ENCODE data around the gene SHC2.
A peak's percentile ranks its signal among the peaks of the same experiment; 100 is the strongest.
"Not testable (repeated sequence)": the region's sequence is repeated elsewhere in the genome, so short reads cannot be mapped to it uniquely, and the experiment has no call there.

SHC2 gene

GRCh38 chr19:413756-414420 lies 46.9 kb downstream of the SHC2 start:
- H3K27ac ChIP-seq (ENCODE audit: low read depth, low read length), result no peak overlapping the region
- H3K36me3 ChIP-seq (ENCODE audit: insufficient read depth, low read length), result no peaks in the 10 kb centered on the region
- H3K27me3 ChIP-seq (ENCODE audit: insufficient read depth, low read length), result peaks cover 14% of the 10 kb centered on the region
- no peak overlapping the region for H3K4me3 ChIP-seq (ENCODE audit: low read length)
- no peaks in the 10 kb centered on the region for H3K9me3 ChIP-seq (ENCODE audit: insufficient read depth, low read depth, low read length)
- H3K4me1 ChIP-seq (ENCODE audit: insufficient read depth, low read length), result peaks cover 32% of the 10 kb centered on the region
- WGBS, result 92% methylated on average over 15 of the region's 15 CpGs
- no peak overlapping the region for H3K9ac ChIP-seq (ENCODE audit: low read depth, low read length)

- peaks cover 28% of the 10 kb centered on the region for H3K4me1 ChIP-seq (ENCODE audit: insufficient read depth, low read length)
- no peaks in the 10 kb centered on the region for H3K36me3 ChIP-seq (ENCODE audit: insufficient read depth, low read length)
- peaks cover 14% of the 10 kb centered on the region for H3K27me3 ChIP-seq (ENCODE audit: insufficient read depth, low read length)
- H3K4me3 ChIP-seq (ENCODE audit: low read length), result no peak overlapping the region
- H3K9me3 ChIP-seq (ENCODE audit: insufficient read depth, low read depth, low read length), result no peaks in the 10 kb centered on the region
- H3K27ac ChIP-seq (ENCODE audit: low read depth, low read length), result no peak overlapping the region
- no peak overlapping the region for H3K9ac ChIP-seq (ENCODE audit: low read depth, low read length)
- WGBS, result 62% methylated on average over 35 of the region's 36 CpGs
Measured at GRCh38 chr19:412356-413355, 48.2 kb downstream of the SHC2 start.

GRCh38 chr19:411723-412355 lies 49.0 kb downstream of the SHC2 start:
- Histone ChIP-seq H3K27ac (ENCODE audit: low read depth, low read length) (no peak overlapping the region), H3K36me3 (ENCODE audit: insufficient read depth, low read length) (no peaks in the 10 kb centered on the region), H3K9ac (ENCODE audit: low read depth, low read length) (no peak overlapping the region), H3K4me3 (ENCODE audit: low read length) (no peak overlapping the region), H3K4me1 (ENCODE audit: insufficient read depth, low read length) (peaks cover 20% of the 10 kb centered on the region), H3K27me3 (ENCODE audit: insufficient read depth, low read length) (peaks cover 14% of the 10 kb centered on the region), H3K9me3 (ENCODE audit: insufficient read depth, low read depth, low read length) (no peaks in the 10 kb centered on the region)
- 76% methylated on average over 13 of the region's 13 CpGs for WGBS

- not testable (repeated sequence) for H3K9ac ChIP-seq (ENCODE audit: low read depth, low read length); H3K27ac ChIP-seq (ENCODE audit: low read depth, low read length); H3K4me3 ChIP-seq (ENCODE audit: low read length); H3K9me3 ChIP-seq (ENCODE audit: insufficient read depth, low read depth, low read length); H3K36me3 ChIP-seq (ENCODE audit: insufficient read depth, low read length)
- H3K27me3 ChIP-seq (ENCODE audit: insufficient read depth, low read length), result peaks cover 14% of the 10 kb centered on the region
- 89% methylated on average over 22 of the region's 22 CpGs for WGBS
- peaks cover 18% of the 10 kb centered on the region for H3K4me1 ChIP-seq (ENCODE audit: insufficient read depth, low read length)
Measured at GRCh38 chr19:411121-411722, 49.6 kb downstream of the SHC2 start.

GRCh38 chr19:410243-410781 lies 50.5 kb downstream of the SHC2 start:
- Histone ChIP-seq H3K27ac (ENCODE audit: low read depth, low read length) (no peak overlapping the region), H3K36me3 (ENCODE audit: insufficient read depth, low read length) (no peaks in the 10 kb centered on the region), H3K9ac (ENCODE audit: low read depth, low read length) (no peak overlapping the region), H3K9me3 (ENCODE audit: insufficient read depth, low read depth, low read length) (no peaks in the 10 kb centered on the region), H3K27me3 (ENCODE audit: insufficient read depth, low read length) (peaks cover 14% of the 10 kb centered on the region), H3K4me3 (ENCODE audit: low read length) (no peak overlapping the region), H3K4me1 (ENCODE audit: insufficient read depth, low read length) (peaks cover 18% of the 10 kb centered on the region)
- 88% methylated on average over 21 of the region's 21 CpGs for WGBS

GRCh38 chr19:409516-410242 lies 51.2 kb downstream of the SHC2 start:
- peak overlapping the region; percentile 64 for H3K4me3 ChIP-seq (ENCODE audit: low read length)
- no peaks in the 10 kb centered on the region for H3K36me3 ChIP-seq (ENCODE audit: insufficient read depth, low read length)
- peaks cover 18% of the 10 kb centered on the region for H3K4me1 ChIP-seq (ENCODE audit: insufficient read depth, low read length)
- WGBS, result 31% methylated on average over 20 of the region's 23 CpGs
- H3K9me3 ChIP-seq (ENCODE audit: insufficient read depth, low read depth, low read length), result no peaks in the 10 kb centered on the region
- peaks cover 14% of the 10 kb centered on the region for H3K27me3 ChIP-seq (ENCODE audit: insufficient read depth, low read length)
- no peak overlapping the region for H3K9ac ChIP-seq (ENCODE audit: low read depth, low read length)
- no peak overlapping the region for H3K27ac ChIP-seq (ENCODE audit: low read depth, low read length)

GRCh38 chr19:408902-409515 lies 51.8 kb downstream of the SHC2 start, which contains the start of gene C2CD4C:
Gene C2CD4C, minus strand, starts transcription at chr19:409147. Its CDS starts 786 bp downstream, at chr19:408361.
- H3K9me3 ChIP-seq (ENCODE audit: insufficient read depth, low read depth, low read length), result no peaks in the 10 kb centered on the region
- H3K9ac ChIP-seq (ENCODE audit: low read depth, low read length), result 0 out of 2 replicates have a peak within 1 kb of the TSS, but pooled peaks have one; percentile 40
- H3K27me3 ChIP-seq (ENCODE audit: insufficient read depth, low read length), result peaks cover 14% of the 10 kb centered on the region
- peak within 1 kb of the TSS; percentile 64 for H3K4me3 ChIP-seq (ENCODE audit: low read length)
- H3K4me1 ChIP-seq (ENCODE audit: insufficient read depth, low read length), result peaks cover 18% of the 10 kb centered on the region
- under 1% methylated on average over 77 of the region's 80 CpGs for WGBS
- peak within 1 kb of the TSS; percentile 49; the same call in 1 of the 2 replicates for H3K27ac ChIP-seq (ENCODE audit: low read depth, low read length)
- no peaks in the 10 kb centered on the region for H3K36me3 ChIP-seq (ENCODE audit: insufficient read depth, low read length)

GRCh38 chr19:408441-408901 lies 52.4 kb downstream of the SHC2 start:
- H3K4me3 ChIP-seq (ENCODE audit: low read length), result peak overlapping the region; percentile 64
- H3K9me3 ChIP-seq (ENCODE audit: insufficient read depth, low read depth, low read length), result no peaks in the 10 kb centered on the region
- H3K4me1 ChIP-seq (ENCODE audit: insufficient read depth, low read length), result peaks cover 18% of the 10 kb centered on the region
- WGBS, result under 1% methylated on average over 24 of the region's 30 CpGs
- peaks cover 14% of the 10 kb centered on the region for H3K27me3 ChIP-seq (ENCODE audit: insufficient read depth, low read length)
- no peaks in the 10 kb centered on the region for H3K36me3 ChIP-seq (ENCODE audit: insufficient read depth, low read length)
- 0 out of 2 replicates have a peak overlapping the region, but pooled peaks have one; percentile 40 for H3K9ac ChIP-seq (ENCODE audit: low read depth, low read length)
- H3K27ac ChIP-seq (ENCODE audit: low read depth, low read length), result peak overlapping the region; percentile 49; the same call in 1 of the 2 replicates

GRCh38 chr19:407511-408440 lies 53.1 kb downstream of the SHC2 start:
- H3K4me1 ChIP-seq (ENCODE audit: insufficient read depth, low read length), result peaks cover 18% of the 10 kb centered on the region
- WGBS, result 81% methylated on average over 70 of the region's 70 CpGs
- no peak overlapping the region for H3K9ac ChIP-seq (ENCODE audit: low read depth, low read length)

More at GRCh38 chr19:407511-408440, 53.1 kb downstream of the SHC2 start:
- peak overlapping the region; percentile 64 for H3K4me3 ChIP-seq (ENCODE audit: low read length)
- H3K9me3 ChIP-seq (ENCODE audit: insufficient read depth, low read depth, low read length), result no peaks in the 10 kb centered on the region
- H3K27me3 ChIP-seq (ENCODE audit: insufficient read depth, low read length), result peaks cover 14% of the 10 kb centered on the region
- H3K36me3 ChIP-seq (ENCODE audit: insufficient read depth, low read length), result no peaks in the 10 kb centered on the region
- no peak overlapping the region for H3K27ac ChIP-seq (ENCODE audit: low read depth, low read length)
